HG02798 (cell line): ENCODE results near the gene PPP1CC.
"Not testable (repeated sequence)": the region's sequence is repeated elsewhere in the genome, so short reads cannot be mapped to it uniquely, and the experiment has no call there.

ENCODE experiments used
- ATAC-seq: cut with Tn5 transposase; IDR thresholded peaks from one replicate; pipeline ENCODE4 v1.9.1; 2021; ENCODE audit warnings: mild to moderate bottlenecking; ENCODE audit not compliant: unreplicated experiment, poor library complexity

Gene PPP1CC

GRCh38 chr12:110726708-110727369 is 15.9 kb downstream of the PPP1CC start:
- no peak for ATAC-seq

GRCh38 chr12:110726028-110726427 is 16.7 kb downstream of the PPP1CC start:
- no peak for ATAC-seq

- ATAC-seq: no peak
These were observed 17.4 kb downstream of the PPP1CC start for GRCh38 chr12:110725267-110725666.

- ATAC-seq: not testable (repeated sequence)
These were observed 19.8 kb downstream of the PPP1CC start for GRCh38 chr12:110722892-110723291.

- ATAC-seq: no peak
These were observed 21.1 kb downstream of the PPP1CC start for GRCh38 chr12:110721570-110721969.

- no peak for ATAC-seq
These were observed 22.2 kb downstream of the PPP1CC start for GRCh38 chr12:110720516-110720915.

GRCh38 chr12:110718222-110718908 is 24.3 kb downstream of the PPP1CC start:
- no peak for ATAC-seq

GRCh38 chr12:110717037-110717436 is 25.7 kb downstream of the PPP1CC start:
- no peak for ATAC-seq

- ATAC-seq: no peak
These were observed 33.8 kb downstream of the PPP1CC start for GRCh38 chr12:110708917-110709316.

- ATAC-seq: no peak
These were observed 37.4 kb downstream of the PPP1CC start for GRCh38 chr12:110705309-110705708.

- ATAC-seq: no peak
These were observed 37.9 kb downstream of the PPP1CC start for GRCh38 chr12:110704750-110705149.

- ATAC-seq: no peak
These were observed 38.5 kb downstream of the PPP1CC start for GRCh38 chr12:110704231-110704630.

- no peak for ATAC-seq
These were observed 40.6 kb downstream of the PPP1CC start for GRCh38 chr12:110702081-110702480.

GRCh38 chr12:110699591-110700445 is 42.9 kb downstream of the PPP1CC start:
- no peak for ATAC-seq

- peak; percentile 94 for ATAC-seq
These were observed 44.4 kb downstream of the PPP1CC start for GRCh38 chr12:110698171-110698902.

GRCh38 chr12:110697236-110697635 is 45.5 kb downstream of the PPP1CC start:
- ATAC-seq: no peak

- ATAC-seq: no peak
These were observed 46.4 kb downstream of the PPP1CC start for GRCh38 chr12:110696283-110696682.

GRCh38 chr12:110694330-110694901 is 48.3 kb downstream of the PPP1CC start:
- ATAC-seq: no peak

GRCh38 chr12:110693731-110694130 is 49.0 kb downstream of the PPP1CC start:
- no peak for ATAC-seq

GRCh38 chr12:110690127-110690430 is 52.6 kb downstream of the PPP1CC start:
- ATAC-seq: no peak
